Caco-2 (cell line): ENCODE measurements around the gene AURKAIP1. TPM values are rescaled to one million over a fixed set of nuclear protein-coding genes. Genes with fewer than 3 reads are reported as not detected.

Source experiments
- BruUV-seq: library from RNA; stranded (reverse); fragments of 400-500 nt; replicated peaks from 2 replicates; lab custom pipeline; 2021; lab: Mats Ljungman, UMichigan
- CTCF ChIA-PET: fragments of 300-600 bp; sonication (Branson Sonifier 250); formaldehyde crosslinking; loops from one replicate; lab custom pipeline; 2022; ENCODE audit warnings: antibody characterized with exemption; lab: Charles Lee
- POLR2A ChIA-PET: fragments of 300-600 bp; sonication (Branson Sonifier 250); formaldehyde crosslinking; loops from one replicate; lab custom pipeline; 2022; ENCODE audit warnings: antibody characterized with exemption; lab: Charles Lee
- DNase-seq, 2 experiments: peaks; one replicate each; pipeline versions ENCODE4 v3.0.0 to v3.0.0-alpha.2; 2020 to 2022
- H3K27me3 ChIP-seq: replicated peaks from 2 replicates; pipeline ENCODE4 v1.6.0; 2011; ENCODE audit warnings: low read length; ENCODE audit not compliant: control insufficient read depth, insufficient read depth
- H3K36me3 ChIP-seq: 2 replicates; pipeline ENCODE4 v1.5.1; 2011; ENCODE audit warnings: low read length; ENCODE audit not compliant: control insufficient read depth, insufficient read depth
- H3K4me1 ChIP-seq: fragments of 250-450 bp; sonication (Bioruptor Pico); 2 replicates; pipeline ENCODE4 v1.5.1; 2020; ENCODE audit warnings: mild to moderate bottlenecking
- H3K4me3 ChIP-seq: 2 replicates; pipeline ENCODE4 v1.5.1; 2011; ENCODE audit warnings: low read depth, mild to moderate bottlenecking, control low read depth, low read length
- H3K9me3 ChIP-seq: fragments of 250-450 bp; sonication (Bioruptor Pico); 2 replicates; pipeline ENCODE4 v1.5.1; 2020; ENCODE audit warnings: mild to moderate bottlenecking, moderate library complexity
- H3K27ac Mint-ChIP-seq: one replicate; pipeline ENCODE4 v1.8.0; 2022; ENCODE audit warnings: mixed read lengths; ENCODE audit not compliant: unreplicated experiment
- H3K27me3 Mint-ChIP-seq: one replicate; pipeline ENCODE4 v1.8.0; 2022; ENCODE audit warnings: mixed read lengths; ENCODE audit not compliant: insufficient read depth, unreplicated experiment
- H3K36me3 Mint-ChIP-seq: one replicate; pipeline ENCODE4 v1.8.0; 2022; ENCODE audit warnings: mild to moderate bottlenecking, mixed read lengths; ENCODE audit not compliant: insufficient read depth, unreplicated experiment
- H3K4me1 Mint-ChIP-seq: one replicate; pipeline ENCODE4 v1.8.0; 2022; ENCODE audit warnings: low read depth, mixed read lengths; ENCODE audit not compliant: unreplicated experiment
- H3K4me3 Mint-ChIP-seq: one replicate; pipeline ENCODE4 v1.8.0; 2022; ENCODE audit warnings: mild to moderate bottlenecking, moderate library complexity, mixed read lengths; ENCODE audit not compliant: unreplicated experiment
- H3K9me3 Mint-ChIP-seq: one replicate; pipeline ENCODE4 v1.8.0; 2022; ENCODE audit warnings: mixed read lengths; ENCODE audit not compliant: unreplicated experiment
- CTCF ChIP-seq, 2 experiments: fragments of 200-600 bp in 1 of 2; IDR thresholded peaks; 1 replicate in 1 of 2; 2 replicates in 1 of 2; pipeline versions ENCODE4 v1.5.1 to v1.8.0; 2011 to 2022; ENCODE audit warnings: antibody characterized with exemption in 1 of 2, control low read depth in 1 of 2, inconsistent platforms in 1 of 2, low read depth in 1 of 2, low read length in 1 of 2, mild to moderate bottlenecking in 1 of 2, moderate library complexity in 1 of 2; ENCODE audit not compliant: insufficient read depth in 1 of 2, severe bottlenecking in 1 of 2, unreplicated experiment in 1 of 2
- intact Hi-C: fragments of 100-400 bp; cut with micrococcal nuclease; formaldehyde crosslinking; loops from one replicate; pipeline ENCODE4 v1.10.0; 2022; ENCODE audit not compliant: unreplicated experiment
- total RNA-seq: library from RNA; stranded (reverse); gene quantifications from 2 replicates; pipeline ENCODE4 v1.2.3, GENCODE V29; 2022

Gene AURKAIP1
- total RNA-seq, 1 experiment from 2014 or later: 187 TPM

GRCh38 chr1:1354271-1355247 is 20.4 kb downstream of the AURKAIP1 start:
- peak overlapping the region; percentile 66 for H3K4me3 Mint-ChIP-seq
- no TSS peak for BruUV-seq
- Histone ChIP-seq H3K9me3 (no peaks in the 10 kb centered on the region), H3K4me1 (peaks cover 17% of the 10 kb centered on the region), H3K4me3 (peak overlapping the region; percentile 47), H3K27me3 (no peaks in the 10 kb centered on the region), H3K36me3 (no peaks in the 10 kb centered on the region)
- DNase-seq: no peak
- H3K9me3 Mint-ChIP-seq: no peaks in the 10 kb centered on the region
- intact Hi-C loops: no loop called here
- ChIA-PET CTCF (interaction anchor here (0.6 to 0.7 kb wide), 2 partner anchors 21 to 185 kb away, joined by 5 to 10 read pairs; no protein-coding TSS in a partner anchor), POLR2A (no interaction called here)
- H3K27me3 Mint-ChIP-seq: no peaks in the 10 kb centered on the region
- no peak overlapping the region for H3K27ac Mint-ChIP-seq
- H3K4me1 Mint-ChIP-seq: no peaks in the 10 kb centered on the region
- H3K36me3 Mint-ChIP-seq: peaks cover 27% of the 10 kb centered on the region
- TF ChIP-seq CTCF (IDR thresholded peaks at IDR 0.05; ENCODE audit: insufficient read depth in 1 of 2, low read depth in 1 of 2, low read length in 1 of 2, severe bottlenecking in 1 of 2, unreplicated experiment in 1 of 2): no peak

GRCh38 chr1:1353389-1354151 is 21.4 kb downstream of the AURKAIP1 start:
- Histone ChIP-seq H3K27me3 (no peaks in the 10 kb centered on the region), H3K9me3 (no peaks in the 10 kb centered on the region), H3K4me3 (peak overlapping the region; percentile 47), H3K36me3 (no peaks in the 10 kb centered on the region), H3K4me1 (peaks cover 14% of the 10 kb centered on the region)
- no peaks in the 10 kb centered on the region for H3K4me1 Mint-ChIP-seq
- no peaks in the 10 kb centered on the region for H3K9me3 Mint-ChIP-seq
- DNase-seq: no peak
- H3K36me3 Mint-ChIP-seq: peaks cover 27% of the 10 kb centered on the region
- TF ChIP-seq CTCF (IDR thresholded peaks at IDR 0.05; ENCODE audit: insufficient read depth in 1 of 2, low read depth in 1 of 2, low read length in 1 of 2, severe bottlenecking in 1 of 2, unreplicated experiment in 1 of 2): no peak
- intact Hi-C loops: no loop called here
- peak overlapping the region; percentile 66 for H3K4me3 Mint-ChIP-seq
- ChIA-PET POLR2A (interaction anchor here (0.6 kb wide), 1 partner anchor 80 kb away, joined by 4 read pairs; the partner anchor contains the start of gene UBE2J2), CTCF (no interaction called here)
- BruUV-seq: no TSS peak
- H3K27ac Mint-ChIP-seq: no peak overlapping the region
- no peaks in the 10 kb centered on the region for H3K27me3 Mint-ChIP-seq

GRCh38 chr1:1352786-1353388 is 22.1 kb downstream of the AURKAIP1 start:
- CTCF ChIA-PET: no interaction called here

More at GRCh38 chr1:1352786-1353388, 22.1 kb downstream of the AURKAIP1 start:
- Mint-ChIP-seq H3K36me3 (peaks cover 20% of the 10 kb centered on the region), H3K27ac (no peak overlapping the region), H3K27me3 (no peaks in the 10 kb centered on the region), H3K4me1 (no peaks in the 10 kb centered on the region), H3K9me3 (no peaks in the 10 kb centered on the region), H3K4me3 (peak overlapping the region; percentile 51)
- H3K9me3 ChIP-seq: no peaks in the 10 kb centered on the region
- BruUV-seq: no TSS peak
- H3K36me3 ChIP-seq: no peaks in the 10 kb centered on the region
- no peak for TF ChIP-seq CTCF (IDR thresholded peaks at IDR 0.05; ENCODE audit: insufficient read depth in 1 of 2, low read depth in 1 of 2, low read length in 1 of 2, severe bottlenecking in 1 of 2, unreplicated experiment in 1 of 2)
- H3K4me3 ChIP-seq: no peak overlapping the region
- peaks cover 13% of the 10 kb centered on the region for H3K4me1 ChIP-seq
- DNase-seq: no peak
- no peaks in the 10 kb centered on the region for H3K27me3 ChIP-seq
- POLR2A ChIA-PET: interaction anchor here (0.6 kb wide), 1 partner anchor 79 kb away, joined by 4 read pairs; the partner anchor contains the start of gene UBE2J2
- intact Hi-C loops: no loop called here
